Endometrial microvascular endothelial cells (primary cell): ENCODE results near the gene MAST4. TPM values are rescaled to one million over a fixed set of nuclear protein-coding genes. Genes with fewer than 3 reads are reported as not detected.
"Not testable (repeated sequence)": the region's sequence is repeated elsewhere in the genome, so short reads cannot be mapped to it uniquely, and the experiment has no call there.

ENCODE experiments used
- in situ Hi-C: cut with HindIII; loops from 2 replicates; pipeline ENCODE4 v1.10.0; 2017; ENCODE audit warnings: low sequenced_read_pairs, low pct_unique_long_range_greater_than_20kb; ENCODE audit errors: inconsistent ontology term
- total RNA-seq: library from RNA; depleted of rRNA; stranded (reverse); fragments of >200 nt; gene quantifications from one replicate; pipeline ENCODE4 v1.2.3, GENCODE V29; 2015; ENCODE audit errors: inconsistent ontology term

Gene MAST4
- total RNA-seq, 1 donor from 2014 or later: 29.3 TPM

- in situ Hi-C loops: no loop called here
Measured at GRCh38 chr5:66818935-66819328, 222.7 kb downstream of the MAST4 start.

- in situ Hi-C loops: no loop called here
Measured at GRCh38 chr5:66820630-66821207, 224.5 kb downstream of the MAST4 start.

- in situ Hi-C loops: no loop called here
Measured at GRCh38 chr5:66821688-66822429, 225.7 kb downstream of the MAST4 start.

- in situ Hi-C loops: not testable (repeated sequence)
Measured at GRCh38 chr5:66822906-66823305, 226.7 kb downstream of the MAST4 start.

- in situ Hi-C loops: no loop called here
Measured at GRCh38 chr5:66824476-66824875, 228.3 kb downstream of the MAST4 start.

- in situ Hi-C loops: no loop called here
Measured at GRCh38 chr5:66826263-66826662, 230.1 kb downstream of the MAST4 start.

- in situ Hi-C loops: no loop called here
Measured at GRCh38 chr5:66826696-66827095, 230.5 kb downstream of the MAST4 start.

- in situ Hi-C loops: no loop called here
Measured at GRCh38 chr5:66828046-66828547, 231.9 kb downstream of the MAST4 start.

GRCh38 chr5:66828548-66829357 lies 232.6 kb downstream of the MAST4 start:
- in situ Hi-C loops: no loop called here

GRCh38 chr5:66829358-66829674 lies 233.1 kb downstream of the MAST4 start:
- in situ Hi-C loops: no loop called here

GRCh38 chr5:66829826-66830225 lies 233.6 kb downstream of the MAST4 start:
- in situ Hi-C loops: no loop called here

- in situ Hi-C loops: no loop called here
Measured at GRCh38 chr5:66830636-66831035, 234.4 kb downstream of the MAST4 start.

GRCh38 chr5:66839636-66840185 lies 243.5 kb downstream of the MAST4 start:
- in situ Hi-C loops: no loop called here

- in situ Hi-C loops: no loop called here
Measured at GRCh38 chr5:66840511-66841013, 244.4 kb downstream of the MAST4 start.

GRCh38 chr5:66841264-66841663 lies 245.1 kb downstream of the MAST4 start:
- in situ Hi-C loops: no loop called here

GRCh38 chr5:66842540-66842939 lies 246.3 kb downstream of the MAST4 start:
- in situ Hi-C loops: no loop called here

GRCh38 chr5:66843065-66843464 lies 246.9 kb downstream of the MAST4 start:
- in situ Hi-C loops: no loop called here

- in situ Hi-C loops: no loop called here
Measured at GRCh38 chr5:66848749-66849641, 252.8 kb downstream of the MAST4 start.
